Renal cortical epithelial cell (primary cell): ENCODE results near the gene ECI2. TPM values are rescaled to one million over a fixed set of nuclear protein-coding genes. Genes with fewer than 3 reads are reported as not detected.

Experiments used
- DNase-seq: peaks from one replicate; pipeline ENCODE4 v3.0.0-alpha.2; 2011; ENCODE audit warnings: low read depth
- total RNA-seq: library from RNA; depleted of rRNA; stranded (reverse); fragments of >200 nt; gene quantifications from 2 replicates; pipeline ENCODE4 v1.2.3, GENCODE V29; 2014

Gene ECI2
- total RNA-seq, 1 donor from 2014 or later, result 94.5 TPM

DNA sequence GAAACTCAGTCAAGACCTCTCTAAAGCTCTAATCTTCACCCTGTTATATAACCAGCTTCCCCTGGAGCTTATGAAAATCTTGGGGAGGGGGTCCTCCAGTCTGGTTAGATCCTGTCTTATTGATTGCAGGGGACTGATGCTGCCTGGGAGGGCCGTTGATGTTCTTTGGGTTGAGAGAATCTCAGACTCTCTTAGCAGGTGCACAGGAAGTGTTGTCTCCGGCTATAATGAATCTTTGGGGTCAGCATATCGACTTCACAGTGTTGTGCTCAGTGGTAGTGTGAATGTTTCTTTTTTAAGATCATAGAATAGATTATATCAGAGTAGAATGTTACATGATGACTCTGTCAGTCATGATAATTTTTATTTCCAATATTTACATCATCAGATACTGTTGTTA is 2.8 kb upstream of the ECI2 start:
- DNase-seq, result no peak

DNA sequence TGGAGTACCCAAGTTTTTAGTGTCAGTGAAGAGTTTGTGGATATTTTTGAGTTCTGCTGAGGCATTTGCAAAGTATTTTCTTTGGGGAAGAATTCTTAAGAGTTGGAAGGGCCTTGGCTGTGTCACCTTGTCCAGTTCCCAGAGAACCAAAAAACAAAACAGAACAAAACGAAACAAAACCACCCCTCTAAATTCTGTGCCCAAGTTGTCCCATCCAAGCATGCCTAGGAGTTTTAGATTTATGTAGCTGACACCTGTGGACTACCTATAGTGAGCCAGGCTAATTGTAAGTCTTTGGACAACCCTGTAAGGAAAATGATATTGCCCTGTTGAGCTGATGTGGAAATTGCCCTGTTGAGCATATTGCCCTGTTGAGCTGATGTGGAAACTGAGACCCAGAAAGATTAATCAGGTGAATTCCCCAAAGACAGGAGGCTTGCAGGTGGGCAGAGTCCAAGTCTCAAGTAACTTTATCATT is 1.0 kb upstream of the ECI2 start:
- DNase-seq, result no peak

DNA sequence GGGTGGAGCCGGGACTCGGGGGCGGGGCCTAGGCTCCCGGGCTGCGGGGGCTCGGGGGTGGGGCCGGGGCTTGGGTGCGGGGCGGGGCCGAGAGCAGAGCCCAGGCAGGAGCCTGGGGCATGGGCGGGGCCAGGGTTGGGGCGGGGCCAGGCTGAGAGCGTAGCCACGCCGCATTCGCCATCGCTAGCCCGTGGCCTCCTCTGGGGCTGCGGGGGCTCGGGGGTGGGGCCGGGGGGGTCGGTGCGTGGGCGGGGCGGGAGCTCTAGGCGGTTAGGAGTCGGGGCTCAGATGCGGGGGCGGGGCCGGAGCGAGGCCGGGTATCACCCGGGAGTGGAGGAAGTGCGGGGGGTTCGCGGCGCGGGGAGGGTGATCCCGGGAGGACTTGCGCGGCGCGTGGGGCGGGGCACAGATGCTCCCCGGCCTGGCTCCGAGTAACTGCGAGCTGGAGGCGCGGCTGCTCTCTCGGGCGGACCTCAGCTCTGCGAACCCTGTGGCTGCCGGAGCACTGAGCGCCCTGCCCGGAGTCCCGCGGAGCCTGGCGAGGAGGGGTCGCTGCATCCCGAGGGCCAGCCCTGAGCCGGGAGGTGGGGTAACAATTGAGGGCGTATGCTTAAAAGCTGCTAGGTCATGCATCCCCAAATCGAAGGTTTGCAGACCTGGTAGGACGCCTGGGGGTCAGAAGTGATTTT is 434 bp upstream of the ECI2 start:
- DNase-seq, result peak; percentile 68

DNA sequence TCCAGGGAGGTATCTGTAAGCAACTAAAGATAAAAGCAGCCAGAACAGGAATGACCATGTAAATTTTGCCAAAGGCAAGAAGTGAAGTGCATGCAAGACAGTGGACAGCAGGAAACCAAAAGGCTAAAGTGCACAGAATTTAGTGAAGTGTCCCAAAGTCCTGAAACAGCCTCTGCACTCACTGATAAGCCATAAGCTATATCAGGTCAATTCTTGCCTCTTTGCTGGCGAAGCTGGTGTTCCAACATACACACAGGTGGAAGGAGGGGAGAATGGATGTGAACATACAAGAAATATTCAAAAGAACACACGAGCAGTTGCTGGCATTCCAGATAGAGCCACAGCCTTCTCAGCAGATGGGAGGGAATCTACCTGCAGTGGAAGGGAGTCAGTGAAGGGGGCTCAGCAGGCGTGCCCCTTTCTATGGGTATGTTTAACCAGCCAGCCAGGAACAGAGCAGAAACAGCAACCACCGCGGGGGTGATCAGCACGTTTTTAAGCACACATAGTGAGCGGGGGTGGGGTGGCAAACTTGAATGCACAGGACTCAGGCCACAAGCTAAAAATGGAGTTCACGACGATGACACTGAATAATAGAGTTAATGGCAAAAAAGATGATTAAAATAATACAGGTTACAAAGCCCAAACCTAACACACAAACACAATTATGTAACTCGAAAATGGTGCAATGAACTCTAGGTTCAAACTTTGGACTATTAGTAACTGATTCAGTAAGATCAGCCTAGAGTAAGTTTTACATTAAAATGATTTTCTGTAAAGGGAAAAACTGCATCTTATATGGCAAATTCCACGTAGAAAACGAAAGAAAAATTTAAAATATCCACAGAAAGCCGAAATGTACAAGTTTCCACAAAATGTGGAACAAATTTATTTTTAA is 1.2 kb downstream of the ECI2 start:
- peak; percentile 14 for DNase-seq

DNA sequence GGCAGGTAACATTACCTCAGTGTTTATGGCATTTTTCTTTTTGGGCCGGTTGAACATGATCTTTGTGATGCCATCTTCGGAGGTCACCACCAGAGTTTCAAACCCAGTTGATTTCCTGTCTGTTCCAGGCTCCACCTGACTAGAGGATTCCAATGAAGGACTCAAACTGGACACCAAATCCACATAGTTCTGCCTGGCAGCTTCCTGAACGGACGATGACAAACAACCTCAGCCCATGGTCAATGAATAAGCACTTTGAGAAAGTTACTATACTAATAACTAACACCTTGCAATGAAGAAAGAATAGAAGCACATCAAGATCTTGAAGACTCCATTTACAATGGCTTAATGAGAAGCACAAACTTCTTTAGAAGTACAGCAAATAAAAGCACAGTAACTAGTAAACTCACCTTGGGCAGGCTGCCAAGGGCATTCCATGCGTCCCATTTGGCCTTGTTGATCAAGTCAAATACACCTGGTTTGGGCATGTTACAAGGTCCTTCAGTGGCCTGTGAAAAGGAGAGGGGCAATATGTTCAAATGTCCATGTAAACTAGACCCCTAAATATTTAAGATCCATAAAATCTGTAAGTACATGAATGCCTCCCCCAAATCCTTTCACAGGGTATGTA is 4.9 kb downstream of the ECI2 start:
- DNase-seq, result peak; percentile 46

DNA sequence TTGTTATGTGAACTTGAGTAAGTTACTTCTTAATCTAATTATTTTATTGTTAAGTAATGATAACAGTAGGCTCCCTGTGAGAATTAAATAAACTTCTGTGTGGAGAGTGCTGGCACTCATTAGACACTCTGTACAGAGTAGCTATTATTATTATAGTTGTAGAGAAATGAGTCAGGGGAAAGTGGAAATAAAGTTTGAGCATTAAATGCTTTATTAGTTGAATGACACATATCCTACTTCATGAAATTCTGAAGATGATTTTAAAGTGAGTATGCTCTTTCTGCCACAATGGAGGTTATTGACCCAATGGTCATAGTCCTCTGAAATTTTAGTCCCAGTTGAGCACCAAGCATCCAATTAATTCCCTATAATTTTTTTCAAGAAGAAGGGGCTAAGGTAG is 5.9 kb downstream of the ECI2 start:
- DNase-seq, result no peak

DNA sequence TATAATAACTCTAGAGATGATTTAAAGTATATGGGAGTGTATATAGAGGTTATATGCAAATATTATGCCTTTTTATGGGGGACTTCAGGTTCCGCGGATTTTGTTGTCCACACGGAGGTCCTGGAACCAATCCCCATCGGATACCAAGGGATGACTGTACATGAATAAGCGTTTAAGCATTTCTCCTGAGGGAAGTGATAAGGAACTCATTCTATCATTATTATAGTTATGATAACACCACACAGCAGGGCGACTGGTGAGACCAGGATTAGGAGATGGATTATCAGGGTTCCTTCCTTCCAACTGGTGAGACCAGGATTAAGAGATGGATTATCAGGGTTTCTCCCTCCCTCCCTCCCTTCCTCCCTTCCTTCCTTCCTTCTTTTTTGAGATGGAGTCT is 6.6 kb downstream of the ECI2 start:
- no peak for DNase-seq

DNA sequence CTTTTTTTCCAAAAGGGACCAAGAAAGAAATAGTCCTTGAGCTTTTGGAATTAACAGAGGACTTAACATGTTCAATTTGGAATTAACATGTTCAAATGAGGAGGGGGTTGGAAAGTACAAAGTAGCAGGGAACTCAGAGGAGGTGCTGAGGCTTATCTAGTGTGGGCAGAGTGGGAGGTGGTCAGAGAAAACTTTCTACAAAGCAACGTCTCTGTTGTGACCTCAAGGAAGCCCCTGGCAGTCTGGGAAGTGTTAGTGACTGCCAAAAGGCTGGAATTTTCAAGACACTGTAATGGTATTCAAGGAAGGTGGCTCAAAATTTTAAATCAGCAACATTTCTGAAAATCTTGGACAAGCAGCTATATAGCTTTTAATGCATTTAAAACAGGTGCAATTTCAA is 7.3 kb downstream of the ECI2 start:
- DNase-seq, result no peak

DNA sequence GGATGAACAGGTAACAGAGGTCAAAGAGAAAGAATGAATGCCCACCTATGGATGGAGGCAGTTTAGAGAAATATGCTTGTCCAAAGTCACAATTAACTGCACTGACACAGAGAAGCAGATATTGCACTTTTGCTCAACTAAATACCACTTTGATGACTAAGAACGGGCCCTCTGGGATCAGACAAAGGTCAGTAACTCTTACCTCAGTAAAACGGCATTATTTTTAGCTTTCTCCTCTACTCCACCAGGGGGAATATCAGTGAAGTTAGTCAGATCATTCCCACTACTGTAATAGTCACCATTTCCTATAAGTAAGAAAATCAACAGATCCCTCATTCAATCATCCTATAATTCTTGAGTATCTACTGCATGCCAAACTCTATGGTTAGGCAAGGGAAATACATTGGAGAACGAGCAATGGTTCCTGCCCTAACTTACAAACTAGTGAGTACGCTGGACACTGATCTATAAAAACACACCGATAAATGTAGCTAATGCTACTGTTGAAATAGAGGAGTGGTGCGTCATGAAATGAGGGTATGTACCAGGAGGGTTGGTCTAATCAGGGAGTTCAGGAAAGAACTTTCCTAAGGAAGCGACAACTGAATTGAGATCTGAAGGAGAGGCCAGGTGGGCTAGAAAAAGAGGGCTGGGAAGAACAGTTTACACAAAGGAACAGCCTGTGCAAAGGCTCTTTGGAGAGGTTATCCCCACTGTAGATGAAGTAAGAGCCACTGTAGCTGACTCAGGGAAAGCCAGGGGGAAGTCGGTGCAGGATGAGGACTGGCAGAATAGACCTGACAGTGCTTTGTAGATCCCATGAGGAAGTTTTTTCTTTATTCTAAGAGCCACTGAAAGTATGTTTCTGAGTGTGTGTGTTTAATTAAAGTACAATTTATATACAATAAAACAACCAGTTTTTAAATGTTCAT is 9.2 kb downstream of the ECI2 start:
- peak; percentile 93 for DNase-seq

DNA sequence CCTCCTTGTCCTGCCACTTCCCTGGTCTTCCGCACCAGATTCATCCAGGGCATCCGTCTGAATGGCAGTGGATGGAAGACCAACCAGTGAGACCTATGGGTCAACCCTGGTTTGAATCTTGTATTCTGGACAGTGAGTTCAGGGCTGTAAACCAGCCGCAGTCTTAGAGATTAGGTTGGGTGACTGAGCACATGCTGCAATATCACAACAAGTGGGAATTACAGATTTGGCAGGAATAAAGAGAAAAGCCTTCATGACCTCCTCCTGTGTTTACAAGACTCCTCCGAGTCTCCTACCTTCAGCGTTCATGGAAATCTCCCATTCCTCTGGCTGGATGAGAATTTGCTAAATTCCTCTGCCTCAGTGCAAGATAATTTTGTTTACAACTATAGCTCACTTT is 9.9 kb downstream of the ECI2 start:
- DNase-seq, result no peak

DNA sequence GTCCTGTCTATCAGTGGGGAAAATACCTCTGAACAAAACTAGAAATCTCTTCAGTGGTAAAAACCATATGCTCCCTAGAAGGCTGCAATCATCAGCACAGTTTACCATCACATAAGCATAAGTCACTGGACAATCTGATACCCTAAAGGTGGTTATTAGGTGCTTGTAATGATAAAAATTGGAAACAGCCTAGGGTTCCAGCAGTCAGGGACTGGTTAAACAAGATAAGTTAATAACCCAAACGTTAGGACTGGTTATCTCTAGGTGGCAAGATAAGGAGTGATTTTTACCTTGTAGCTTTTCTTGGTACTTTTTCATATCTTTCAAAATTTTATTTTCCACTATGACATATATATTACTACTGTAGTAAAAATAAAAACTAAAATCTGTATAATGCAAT is 11.0 kb downstream of the ECI2 start:
- DNase-seq, result no peak

DNA sequence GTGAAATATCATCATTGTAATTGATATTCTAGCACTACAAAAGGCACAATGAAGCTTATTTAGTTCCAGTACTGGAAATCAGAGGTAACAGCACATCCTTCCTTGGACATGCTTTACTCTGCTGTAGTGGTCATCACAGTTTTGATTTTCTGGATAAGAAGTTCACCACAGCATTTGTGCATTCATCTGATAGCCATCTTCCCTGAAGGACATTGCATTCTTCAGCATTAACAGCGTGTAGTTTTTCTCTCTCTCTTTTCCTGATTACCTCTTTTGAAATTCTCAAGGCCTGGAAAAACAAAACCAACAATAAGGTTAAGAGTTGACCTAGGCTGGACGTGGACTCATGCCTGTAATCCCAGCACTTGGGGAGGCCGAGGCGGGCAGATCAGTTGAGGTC is 19.6 kb downstream of the ECI2 start:
- DNase-seq, result no peak

DNA sequence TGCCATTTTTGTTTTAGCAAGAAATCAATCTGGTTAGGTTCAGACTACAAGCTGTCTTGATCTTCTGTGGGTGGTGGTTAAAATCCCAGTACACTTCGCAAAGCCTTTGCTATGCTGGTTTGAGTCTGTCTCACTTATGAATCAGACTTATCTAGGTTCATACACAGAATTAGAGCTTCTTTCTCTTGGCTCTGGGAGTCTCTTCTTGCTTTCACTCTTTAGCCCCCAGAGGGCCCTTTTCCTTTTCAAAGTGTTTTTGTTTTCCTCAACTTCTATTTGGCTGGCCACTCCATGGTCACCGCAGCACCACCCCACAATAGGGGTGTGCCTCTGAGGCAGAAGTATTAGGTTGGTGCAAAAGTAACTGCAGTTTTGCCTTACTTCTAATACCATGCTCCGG is 21.3 kb downstream of the ECI2 start:
- no peak for DNase-seq

DNA sequence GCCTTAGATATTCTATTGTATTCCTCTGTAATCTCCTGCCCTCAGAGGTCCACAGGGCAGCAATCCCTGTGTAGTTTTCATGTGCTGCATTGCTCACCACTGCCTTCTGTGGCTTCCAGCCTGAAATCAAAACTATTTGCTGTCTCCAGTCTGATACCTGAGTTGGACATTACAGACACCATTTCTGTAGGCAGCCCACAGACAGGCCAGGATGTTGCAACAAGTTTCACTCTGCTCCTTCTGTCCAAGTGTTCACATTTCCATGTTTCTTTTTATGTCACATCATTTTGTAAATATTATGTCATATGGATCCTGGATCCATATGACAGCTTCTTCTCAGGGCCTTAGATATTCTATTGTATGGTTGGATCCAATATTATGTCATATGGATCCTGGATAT is 21.7 kb downstream of the ECI2 start:
- DNase-seq, result no peak

DNA sequence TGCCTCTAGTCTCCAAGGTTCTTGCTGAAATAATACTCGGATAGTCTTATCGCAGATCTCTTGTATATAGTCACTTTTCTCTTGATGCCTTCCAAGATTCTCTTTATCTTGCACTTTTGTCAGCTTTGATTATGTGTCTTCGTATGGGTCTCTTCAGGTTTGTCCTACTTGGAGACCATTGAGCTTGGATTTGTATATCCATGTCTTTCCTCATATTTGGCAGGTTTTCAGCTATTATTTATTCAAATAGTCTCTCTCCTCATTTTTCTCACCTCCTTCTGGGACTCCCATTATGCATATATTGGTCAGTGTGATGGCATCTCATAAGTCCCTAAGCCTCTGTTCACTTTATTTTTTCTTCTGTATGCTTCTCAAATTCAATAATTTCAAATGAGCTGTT is 23.0 kb downstream of the ECI2 start:
- DNase-seq, result no peak

DNA sequence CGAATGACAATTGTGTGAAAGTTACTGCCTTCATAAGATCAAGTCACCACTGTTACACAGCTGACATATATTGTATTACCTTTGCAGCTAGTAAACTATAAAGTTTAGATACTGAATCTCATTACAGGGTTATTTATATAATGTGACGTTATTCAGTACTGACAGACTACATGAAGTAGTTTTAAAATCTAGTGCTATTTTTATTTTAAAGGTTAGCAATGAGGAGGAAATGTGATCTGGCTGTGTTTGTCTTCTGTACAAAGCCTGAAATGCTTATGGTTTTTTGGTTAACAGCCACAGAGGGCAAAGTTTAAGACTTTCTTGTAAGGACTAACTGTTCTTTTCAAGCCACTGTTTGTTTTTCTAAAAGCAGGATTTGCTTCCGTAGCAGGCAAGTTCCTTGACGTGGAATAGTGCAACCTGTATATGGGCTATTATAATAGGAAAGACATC is 26.0 kb downstream of the ECI2 start:
- DNase-seq, result peak; percentile 85

DNA sequence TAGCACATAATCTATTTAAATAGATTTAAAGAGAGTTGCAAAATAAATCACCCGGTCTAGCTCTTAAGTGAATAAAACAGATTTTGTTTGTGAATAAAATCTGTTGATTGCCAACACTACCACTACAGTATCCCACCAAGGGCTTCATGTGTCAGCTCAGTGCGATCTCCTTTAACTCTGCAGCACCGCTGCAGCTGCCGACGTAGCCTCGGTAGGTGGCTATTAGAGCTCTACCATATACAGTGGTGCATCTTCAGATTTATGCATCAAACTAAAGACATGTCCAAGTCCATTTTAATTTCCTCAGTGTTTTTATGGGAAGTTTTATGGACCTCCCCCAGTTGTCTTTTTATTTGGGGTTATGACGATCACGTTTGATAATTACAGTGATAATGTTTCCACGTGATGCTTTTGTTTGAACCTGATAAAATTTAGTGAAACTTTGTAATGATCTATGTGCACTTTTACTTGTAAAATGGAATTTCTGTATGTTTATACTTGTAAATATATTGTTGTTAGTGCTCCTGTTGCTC is 26.7 kb downstream of the ECI2 start:
- no peak for DNase-seq

DNA sequence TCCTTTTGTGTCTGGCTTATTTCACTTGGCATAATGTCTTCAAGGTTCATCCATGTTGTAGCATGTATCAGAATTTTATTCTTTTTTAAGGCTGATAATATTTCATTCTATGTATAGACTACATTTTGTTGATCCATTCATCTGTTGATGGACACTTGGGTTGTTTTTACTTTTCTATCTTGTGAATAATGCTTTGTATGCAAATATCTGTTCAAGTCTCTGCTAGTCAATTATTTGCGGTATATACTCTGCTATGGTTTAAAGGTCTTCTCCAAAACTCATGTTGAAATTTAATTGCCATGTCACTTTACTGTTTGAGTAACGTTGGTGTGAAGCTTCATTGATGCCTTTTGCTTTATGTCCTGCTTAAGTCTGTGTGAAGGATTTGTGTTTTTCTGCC is 27.5 kb downstream of the ECI2 start:
- DNase-seq, result no peak

DNA sequence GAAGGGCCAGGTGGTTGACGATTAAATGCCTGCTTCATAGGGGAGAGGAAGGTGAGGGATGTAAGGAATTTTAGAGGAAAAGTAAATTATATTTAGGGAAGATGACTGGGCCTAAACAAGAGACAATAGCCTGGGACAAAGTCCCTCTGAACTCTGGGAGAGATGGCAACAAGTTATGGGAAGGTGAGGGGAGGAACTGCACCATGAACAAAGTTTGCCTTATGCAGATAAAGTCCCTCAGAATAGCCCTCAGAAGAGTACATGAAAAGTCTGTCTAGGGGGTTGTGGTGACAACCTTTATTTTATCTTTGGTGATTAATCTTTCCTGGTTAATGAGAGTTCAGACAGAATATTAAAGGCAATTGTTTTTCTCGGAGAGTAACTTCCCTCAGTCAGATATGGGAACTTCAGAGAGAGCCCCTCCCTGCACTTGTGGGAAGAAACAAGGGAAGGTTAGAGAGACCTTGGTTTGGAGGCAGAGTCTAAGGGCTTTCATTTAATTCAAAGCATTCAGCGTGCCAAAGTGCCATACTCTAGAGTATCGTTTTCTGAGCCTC is 29.3 kb downstream of the ECI2 start:
- no peak for DNase-seq

DNA sequence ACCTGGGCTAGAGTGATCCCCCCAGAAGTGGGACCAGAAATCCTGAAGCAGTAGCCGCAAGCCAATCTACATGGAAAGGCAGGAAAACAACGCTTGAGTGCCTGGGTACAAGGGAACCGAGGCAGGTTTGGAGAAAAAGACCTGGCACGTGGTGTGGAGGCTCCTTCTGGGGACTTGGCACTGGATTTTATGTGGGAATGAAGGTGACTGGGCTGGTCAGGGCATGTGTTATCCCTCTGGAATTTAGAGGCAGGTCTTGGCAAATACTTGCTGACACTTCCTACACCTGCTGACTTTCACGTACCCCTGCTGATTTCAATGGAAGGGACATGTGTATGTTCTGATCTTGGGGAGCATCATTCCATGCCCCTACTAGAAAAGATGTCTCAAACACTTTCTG is 31.4 kb downstream of the ECI2 start:
- DNase-seq, result peak; percentile 68

DNA sequence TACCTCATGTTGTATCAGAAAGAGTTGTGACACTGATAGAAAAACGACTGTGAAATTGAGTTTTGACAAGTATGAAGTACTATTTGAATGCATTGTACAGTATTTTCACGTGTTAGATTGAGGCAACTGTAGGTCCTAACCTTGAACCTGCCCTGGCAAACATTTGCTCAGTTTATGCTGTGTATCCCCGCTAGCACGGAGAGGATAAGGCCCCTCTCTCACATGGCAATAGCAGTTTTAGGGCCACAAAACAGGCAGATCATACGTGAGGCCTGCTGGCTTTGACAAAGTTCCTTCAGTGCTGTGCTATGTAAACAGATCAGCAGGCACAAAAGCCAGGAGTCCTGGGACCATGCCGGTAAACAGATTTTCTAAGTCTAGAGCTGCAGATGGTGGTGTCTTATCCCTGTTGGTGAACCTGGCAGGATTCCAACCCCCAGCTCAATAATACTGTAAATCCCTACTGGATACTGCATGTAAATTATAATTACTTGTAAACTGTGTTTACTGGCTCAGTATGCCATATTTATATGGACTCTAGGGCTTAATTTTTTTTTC is 32.6 kb downstream of the ECI2 start:
- no peak for DNase-seq
